Neural progenitor cell (in vitro differentiated cells): Measurements from ENCODE around the gene FBP1.

ENCODE experiments used
- EZH2 ChIP-seq: fragments of 200-600 bp; sonication (generic); IDR thresholded peaks from 2 replicates; pipeline ENCODE4 v1.6.1; 2017; ENCODE audit warnings: antibody characterized with exemption, mild to moderate bottlenecking, moderate library complexity
- TF ChIP-seq, protein P1 (sequence below): fragments of 200-600 bp; sonication (generic); IDR thresholded peaks from 2 replicates; pipeline ENCODE4 v1.5.1; 2017; ENCODE audit warnings: antibody characterized with exemption, mild to moderate bottlenecking

- TF ChIP-seq, protein P1, sequence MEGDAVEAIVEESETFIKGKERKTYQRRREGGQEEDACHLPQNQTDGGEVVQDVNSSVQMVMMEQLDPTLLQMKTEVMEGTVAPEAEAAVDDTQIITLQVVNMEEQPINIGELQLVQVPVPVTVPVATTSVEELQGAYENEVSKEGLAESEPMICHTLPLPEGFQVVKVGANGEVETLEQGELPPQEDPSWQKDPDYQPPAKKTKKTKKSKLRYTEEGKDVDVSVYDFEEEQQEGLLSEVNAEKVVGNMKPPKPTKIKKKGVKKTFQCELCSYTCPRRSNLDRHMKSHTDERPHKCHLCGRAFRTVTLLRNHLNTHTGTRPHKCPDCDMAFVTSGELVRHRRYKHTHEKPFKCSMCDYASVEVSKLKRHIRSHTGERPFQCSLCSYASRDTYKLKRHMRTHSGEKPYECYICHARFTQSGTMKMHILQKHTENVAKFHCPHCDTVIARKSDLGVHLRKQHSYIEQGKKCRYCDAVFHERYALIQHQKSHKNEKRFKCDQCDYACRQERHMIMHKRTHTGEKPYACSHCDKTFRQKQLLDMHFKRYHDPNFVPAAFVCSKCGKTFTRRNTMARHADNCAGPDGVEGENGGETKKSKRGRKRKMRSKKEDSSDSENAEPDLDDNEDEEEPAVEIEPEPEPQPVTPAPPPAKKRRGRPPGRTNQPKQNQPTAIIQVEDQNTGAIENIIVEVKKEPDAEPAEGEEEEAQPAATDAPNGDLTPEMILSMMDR, result no peak
- no peak for TF ChIP-seq EZH2
Observed at GRCh38 chr9:94650949-94651348, 11.6 kb upstream of the FBP1 start.
